ENCODE data around the gene GDNF. TPM values are rescaled to one million over a fixed set of nuclear protein-coding genes. Genes with fewer than 3 reads are reported as not detected.

GDNF gene
- total RNA-seq, 3 donors from 2014 or later = 0.64 to 17.3 (median 0.94) TPM

DNA sequence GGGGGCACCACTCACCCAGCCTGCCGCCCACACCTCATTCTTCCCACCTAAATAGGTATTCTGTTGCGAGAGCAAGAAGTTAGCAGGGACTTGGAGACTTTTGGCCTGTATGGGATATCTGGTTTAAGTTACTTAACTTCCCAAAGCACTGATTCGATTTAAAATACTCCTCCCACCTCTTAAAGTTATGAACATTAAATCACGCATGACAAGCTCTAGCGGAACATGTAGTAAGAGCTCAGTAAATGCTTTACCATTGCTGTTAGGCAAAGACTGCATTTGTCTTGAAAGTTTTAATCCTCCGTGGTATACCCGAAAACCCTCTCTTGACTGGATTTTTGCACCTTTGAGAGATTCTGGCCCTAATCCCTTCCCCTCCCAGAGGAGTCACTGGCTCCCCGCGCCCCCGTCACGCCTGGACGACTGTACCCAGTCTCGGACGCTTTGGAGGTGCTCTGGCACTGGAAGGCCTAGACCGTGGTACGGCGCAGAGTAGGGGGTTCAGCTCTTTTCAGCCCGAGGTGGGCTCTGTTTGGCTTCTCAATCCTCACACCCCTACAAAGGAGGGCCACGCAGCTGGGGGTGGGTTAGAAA lies 4.4 kb downstream of the GDNF start:
- TF ChIP-seq, protein P1, sequence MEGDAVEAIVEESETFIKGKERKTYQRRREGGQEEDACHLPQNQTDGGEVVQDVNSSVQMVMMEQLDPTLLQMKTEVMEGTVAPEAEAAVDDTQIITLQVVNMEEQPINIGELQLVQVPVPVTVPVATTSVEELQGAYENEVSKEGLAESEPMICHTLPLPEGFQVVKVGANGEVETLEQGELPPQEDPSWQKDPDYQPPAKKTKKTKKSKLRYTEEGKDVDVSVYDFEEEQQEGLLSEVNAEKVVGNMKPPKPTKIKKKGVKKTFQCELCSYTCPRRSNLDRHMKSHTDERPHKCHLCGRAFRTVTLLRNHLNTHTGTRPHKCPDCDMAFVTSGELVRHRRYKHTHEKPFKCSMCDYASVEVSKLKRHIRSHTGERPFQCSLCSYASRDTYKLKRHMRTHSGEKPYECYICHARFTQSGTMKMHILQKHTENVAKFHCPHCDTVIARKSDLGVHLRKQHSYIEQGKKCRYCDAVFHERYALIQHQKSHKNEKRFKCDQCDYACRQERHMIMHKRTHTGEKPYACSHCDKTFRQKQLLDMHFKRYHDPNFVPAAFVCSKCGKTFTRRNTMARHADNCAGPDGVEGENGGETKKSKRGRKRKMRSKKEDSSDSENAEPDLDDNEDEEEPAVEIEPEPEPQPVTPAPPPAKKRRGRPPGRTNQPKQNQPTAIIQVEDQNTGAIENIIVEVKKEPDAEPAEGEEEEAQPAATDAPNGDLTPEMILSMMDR (IDR thresholded peaks at IDR 0.05) = no peak

DNA sequence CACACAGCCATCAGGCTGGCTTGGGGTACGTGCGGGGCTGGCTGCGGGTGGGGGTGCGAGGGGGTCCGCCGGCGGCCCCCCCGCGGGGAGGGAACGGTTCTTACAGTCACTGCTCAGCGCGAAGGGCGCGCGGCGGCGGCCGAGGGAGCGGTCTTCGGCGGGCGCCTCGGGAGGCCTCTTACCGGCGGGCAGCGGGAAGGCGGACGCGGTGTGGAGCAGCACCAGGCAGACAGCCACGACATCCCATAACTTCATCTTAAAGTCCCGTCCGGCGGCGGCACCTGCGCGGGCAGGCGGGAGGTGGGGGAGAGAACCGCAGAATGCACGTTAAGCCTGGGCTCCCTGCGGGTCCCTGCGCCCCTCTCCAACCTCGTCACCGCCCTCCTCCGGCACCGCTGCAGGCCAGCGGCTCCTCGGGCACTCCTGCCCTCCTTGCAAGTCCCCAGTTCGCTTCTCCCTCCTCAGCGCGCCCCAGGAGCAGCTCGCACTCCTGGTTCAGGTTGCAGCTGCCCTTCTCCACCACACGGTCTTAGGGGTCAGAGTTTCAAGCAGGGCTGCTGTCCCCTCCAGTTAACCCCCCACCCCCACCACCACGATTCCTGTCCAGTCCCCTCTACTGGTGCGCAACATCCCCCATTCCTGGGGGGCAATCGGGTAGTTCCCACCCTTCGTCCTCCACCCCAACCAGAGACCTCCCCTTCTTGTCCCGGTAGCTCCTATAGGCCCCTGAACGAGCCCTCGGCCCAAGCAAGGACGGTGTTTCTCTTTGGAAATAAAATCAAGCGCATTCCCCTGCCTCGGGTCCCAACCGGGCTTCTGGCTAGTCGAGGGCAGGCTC lies 5.1 kb downstream of the GDNF start:
- ATAC-seq (no peak), DNase-seq (no peak)
- H3K9me3 ChIP-seq = no peaks in the 10 kb centered on the region
- TF ChIP-seq, protein P1 (IDR thresholded peaks at IDR 0.05) = no peak
- H3K4me1 ChIP-seq (ENCODE audit: low read depth) = peaks cover 6% of the 10 kb centered on the region
- no peak overlapping the region for H3K4me3 ChIP-seq
- intact Hi-C loops (cut with DNase I, micrococcal nuclease) = loop anchor here in 1 of 2 donors (5.0 kb wide), 1 partner anchor 353 kb away; no protein-coding TSS in a partner anchor
- no peaks in the 10 kb centered on the region for H3K36me3 ChIP-seq (ENCODE audit: low read depth)

More for the DNA sequence above, 4.4 kb downstream of the GDNF start:
- no peak for DNase-seq
- Histone ChIP-seq H3K4me1 (ENCODE audit: low read depth) (peaks cover 6% of the 10 kb centered on the region), H3K4me3 (no peak overlapping the region), H3K36me3 (ENCODE audit: low read depth) (no peaks in the 10 kb centered on the region), H3K9me3 (no peaks in the 10 kb centered on the region)
- intact Hi-C loops (cut with DNase I, micrococcal nuclease) = no loop called here
- ATAC-seq = no peak

DNA sequence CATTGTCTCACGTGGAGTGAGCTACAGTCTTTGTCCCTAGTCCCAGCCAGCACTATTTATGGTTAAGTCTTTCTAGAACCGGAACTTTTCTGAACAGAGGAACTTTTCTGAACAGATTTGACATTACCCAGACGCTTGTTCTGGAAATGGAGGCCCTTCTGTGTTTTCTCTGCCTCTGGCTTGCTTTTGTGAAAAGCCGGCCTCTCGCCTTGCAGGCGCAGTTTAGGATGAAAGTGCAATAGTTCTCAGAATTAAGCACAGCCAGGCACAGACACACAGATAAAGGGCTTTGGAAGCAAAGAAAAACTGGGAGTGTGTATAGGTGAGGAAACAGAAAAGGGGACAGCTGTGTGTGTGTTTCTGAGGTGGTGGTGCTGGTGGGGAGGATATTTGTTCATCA lies 5.9 kb downstream of the GDNF start:
- H3K4me1 ChIP-seq (ENCODE audit: low read depth) = peaks cover 6% of the 10 kb centered on the region
- H3K9me3 ChIP-seq = no peaks in the 10 kb centered on the region
- H3K4me3 ChIP-seq = no peak overlapping the region
- no peaks in the 10 kb centered on the region for H3K36me3 ChIP-seq (ENCODE audit: low read depth)
- ATAC-seq (no peak), DNase-seq (no peak)
- intact Hi-C loops (cut with DNase I, micrococcal nuclease) = loop anchor here in 1 of 2 donors (5.0 kb wide), 1 partner anchor 353 kb away; no protein-coding TSS in a partner anchor
- TF ChIP-seq, protein P1 (IDR thresholded peaks at IDR 0.05) = no peak

DNA sequence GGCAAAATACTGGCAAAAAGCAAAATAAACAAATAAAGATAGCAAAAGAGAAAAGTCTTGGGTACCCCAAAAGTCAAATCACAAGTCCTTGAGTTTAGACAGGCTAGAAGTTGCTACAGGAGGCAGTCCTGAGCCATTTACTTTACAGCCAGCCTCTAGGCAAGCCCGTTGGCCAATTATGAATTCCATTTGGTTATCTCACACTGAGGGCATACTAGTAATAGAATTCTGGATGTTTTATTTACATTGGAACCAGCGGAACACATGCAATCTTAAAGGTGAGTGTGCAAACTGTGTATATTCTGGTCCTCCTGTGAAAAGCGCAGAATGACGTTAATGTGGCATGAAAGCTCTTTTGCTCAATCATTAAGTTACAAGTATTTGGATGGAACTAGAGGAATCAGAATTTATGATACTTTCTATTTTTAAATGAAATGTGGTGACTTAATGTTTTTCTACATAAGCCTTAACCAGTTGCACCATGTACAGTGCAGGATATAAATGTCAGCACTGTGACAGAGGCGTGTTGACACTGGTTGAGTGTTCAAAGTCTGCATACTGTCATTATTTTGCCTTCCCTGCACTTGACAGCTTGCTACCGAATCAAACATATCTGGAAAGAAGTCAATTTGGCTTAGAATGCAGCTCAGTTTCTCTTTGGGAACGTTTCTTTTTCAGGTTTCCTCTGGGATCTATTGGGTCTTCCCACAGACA lies 7.9 kb downstream of the GDNF start:
- H3K9me3 ChIP-seq = no peaks in the 10 kb centered on the region

DNA sequence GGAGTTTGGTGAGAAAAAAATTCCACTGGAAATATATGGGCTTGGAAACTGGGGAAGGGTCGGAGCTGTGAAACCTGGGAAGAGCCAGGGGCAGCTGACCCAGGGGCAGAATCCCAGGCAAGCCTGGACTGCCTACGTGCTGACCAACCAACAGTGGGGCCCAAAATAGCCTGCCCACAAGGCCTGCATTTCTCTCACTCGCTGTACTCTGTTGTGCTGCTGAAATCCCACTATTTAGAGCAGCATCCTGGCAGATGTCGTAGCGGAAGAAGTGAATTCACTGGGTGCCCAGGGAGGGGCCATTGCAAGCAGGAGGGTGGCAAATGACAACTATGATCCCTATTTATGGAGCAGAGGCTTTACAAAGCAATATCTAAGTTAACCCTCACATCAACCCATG lies 9.5 kb downstream of the GDNF start:
- H3K36me3 ChIP-seq (ENCODE audit: low read depth) = no peaks in the 10 kb centered on the region
- no peak for ATAC-seq
- no peaks in the 10 kb centered on the region for H3K4me1 ChIP-seq (ENCODE audit: low read depth)
- TF ChIP-seq, protein P1 (IDR thresholded peaks at IDR 0.05) = no peak
- H3K4me3 ChIP-seq = no peak overlapping the region
- H3K9me3 ChIP-seq = no peaks in the 10 kb centered on the region
- DNase-seq = no peak
- intact Hi-C loops (cut with DNase I, micrococcal nuclease) = loop anchor here in 1 of 2 donors (5.0 kb wide), 1 partner anchor 357 kb away; no protein-coding TSS in a partner anchor

More for the DNA sequence above, 7.9 kb downstream of the GDNF start:
- TF ChIP-seq, protein P1 (IDR thresholded peaks at IDR 0.05) = no peak
- H3K36me3 ChIP-seq (ENCODE audit: low read depth) = no peaks in the 10 kb centered on the region
- DNase-seq = no peak
- no peak overlapping the region for H3K4me3 ChIP-seq
- intact Hi-C loops (cut with DNase I, micrococcal nuclease) = loop anchor here in 1 of 2 donors (5.0 kb wide), 1 partner anchor 355 kb away; no protein-coding TSS in a partner anchor
- H3K4me1 ChIP-seq (ENCODE audit: low read depth) = no peaks in the 10 kb centered on the region
- no peak for ATAC-seq

All from mucosa of descending colon (tissue), 3 donors.